B cell (primary cell): ENCODE data around the gene PLK3.

Experiments used
- CTCF ChIP-seq: fragments of 200-600 bp; IDR thresholded peaks from one replicate; pipeline ENCODE4 v1.8.0; 2022; ENCODE audit warnings: antibody characterized with exemption, mild to moderate bottlenecking
- EZH2 ChIP-seq: IDR thresholded peaks from 2 replicates; pipeline ENCODE4 v1.6.1; 2012; ENCODE audit warnings: borderline replicate concordance, low read depth, mild to moderate bottlenecking, moderate library complexity, low read length; ENCODE audit not compliant: insufficient read depth, poor library complexity, severe bottlenecking

GRCh38 chr1:44801491-44802305, 1.5 kb downstream of the PLK3 start:
- TF ChIP-seq CTCF (no peak), EZH2 (no peak)
